Adrenal gland (tissue), 5 donors: ENCODE measurements around the gene GNB1L.

ENCODE experiments used
- CTCF ChIP-seq, 6 experiments: fragments of 450-650 bp in 4 of 6; fragments of 200-600 bp in 2 of 6; sonication (generic) in 1 of 6; IDR thresholded peaks; 1 replicate in 5 of 6; 2 replicates in 1 of 6; pipeline versions ENCODE4 v1.5.1 to v1.8.0; 2016 to 2021; ENCODE audit warnings: antibody characterized with exemption in 6 of 6, mild to moderate bottlenecking in 2 of 6, moderate library complexity in 1 of 6
- POLR2A ChIP-seq, 2 donors: fragments of 450-650 bp; IDR thresholded peaks; one replicate each; pipeline ENCODE4 v1.6.1; 2017; ENCODE audit warnings: antibody characterized with exemption in 2 of 2, mild to moderate bottlenecking in 2 of 2, moderate library complexity in 1 of 2
- donor health status: DM: no; HTN: no; CAD: no.

- no peak for TF ChIP-seq CTCF (IDR thresholded peaks at IDR 0.05)
- TF ChIP-seq POLR2A (IDR thresholded peaks at IDR 0.05), result no peak
Observed at GRCh38 chr22:19819208-19819910, 35.3 kb downstream of the GNB1L start.
